ENCODE data around the gene PLPP4. TPM values are rescaled to one million over a fixed set of nuclear protein-coding genes. Genes with fewer than 3 reads are reported as not detected.
A peak's percentile ranks its signal among the peaks of the same experiment; 100 is the strongest.

PLPP4 gene
- total RNA-seq, 1 donor from 2014 or later, result 2.0 TPM

GRCh38 chr10:120597902-120598301 lies 140.9 kb downstream of the PLPP4 start:
- no peak overlapping the region for H3K4me3 Mint-ChIP-seq (ENCODE audit: unreplicated experiment)
- no peak overlapping the region for H3K27ac Mint-ChIP-seq (ENCODE audit: unreplicated experiment)
- no peaks in the 10 kb centered on the region for H3K36me3 Mint-ChIP-seq (ENCODE audit: unreplicated experiment)
- H3K27me3 Mint-ChIP-seq (ENCODE audit: unreplicated experiment), result no peaks in the 10 kb centered on the region
- H3K4me1 Mint-ChIP-seq (ENCODE audit: unreplicated experiment), result no peaks in the 10 kb centered on the region
- TF ChIP-seq CTCF (IDR thresholded peaks at IDR 0.05), result no peak
- no peaks in the 10 kb centered on the region for H3K9me3 Mint-ChIP-seq (ENCODE audit: unreplicated experiment)
- DNase-seq (ENCODE audit: extremely low spot score, unreplicated experiment), result peak; percentile 21

GRCh38 chr10:120598386-120598785 lies 141.4 kb downstream of the PLPP4 start:
- no peaks in the 10 kb centered on the region for H3K27me3 Mint-ChIP-seq (ENCODE audit: unreplicated experiment)
- no peak for TF ChIP-seq CTCF (IDR thresholded peaks at IDR 0.05)
- no peaks in the 10 kb centered on the region for H3K4me1 Mint-ChIP-seq (ENCODE audit: unreplicated experiment)
- no peaks in the 10 kb centered on the region for H3K36me3 Mint-ChIP-seq (ENCODE audit: unreplicated experiment)
- H3K9me3 Mint-ChIP-seq (ENCODE audit: unreplicated experiment), result no peaks in the 10 kb centered on the region
- no peak overlapping the region for H3K27ac Mint-ChIP-seq (ENCODE audit: unreplicated experiment)
- H3K4me3 Mint-ChIP-seq (ENCODE audit: unreplicated experiment), result no peak overlapping the region
- no peak for DNase-seq (ENCODE audit: extremely low spot score, unreplicated experiment)

GRCh38 chr10:120599200-120599724 lies 142.2 kb downstream of the PLPP4 start:
- no peak for DNase-seq (ENCODE audit: extremely low spot score, unreplicated experiment)
- TF ChIP-seq CTCF (IDR thresholded peaks at IDR 0.05), result no peak
- no peaks in the 10 kb centered on the region for H3K4me1 Mint-ChIP-seq (ENCODE audit: unreplicated experiment)
- H3K27ac Mint-ChIP-seq (ENCODE audit: unreplicated experiment), result no peak overlapping the region
- H3K4me3 Mint-ChIP-seq (ENCODE audit: unreplicated experiment), result no peak overlapping the region
- no peaks in the 10 kb centered on the region for H3K9me3 Mint-ChIP-seq (ENCODE audit: unreplicated experiment)
- no peaks in the 10 kb centered on the region for H3K36me3 Mint-ChIP-seq (ENCODE audit: unreplicated experiment)
- H3K27me3 Mint-ChIP-seq (ENCODE audit: unreplicated experiment), result no peaks in the 10 kb centered on the region

GRCh38 chr10:120600871-120601649 lies 144.0 kb downstream of the PLPP4 start:
- no peak for DNase-seq (ENCODE audit: extremely low spot score, unreplicated experiment)
- Mint-ChIP-seq H3K36me3 (ENCODE audit: unreplicated experiment) (no peaks in the 10 kb centered on the region), H3K27ac (ENCODE audit: unreplicated experiment) (no peak overlapping the region), H3K27me3 (ENCODE audit: unreplicated experiment) (no peaks in the 10 kb centered on the region), H3K4me1 (ENCODE audit: unreplicated experiment) (no peaks in the 10 kb centered on the region), H3K4me3 (ENCODE audit: unreplicated experiment) (no peak overlapping the region), H3K9me3 (ENCODE audit: unreplicated experiment) (no peaks in the 10 kb centered on the region)
- peak; percentile 33 for TF ChIP-seq CTCF (IDR thresholded peaks at IDR 0.05)

- DNase-seq (ENCODE audit: extremely low spot score, unreplicated experiment), result peak; percentile 54
- TF ChIP-seq CTCF (IDR thresholded peaks at IDR 0.05), result no peak
- H3K27ac Mint-ChIP-seq (ENCODE audit: unreplicated experiment), result no peak overlapping the region
Observed at GRCh38 chr10:120601999-120602398, 145.0 kb downstream of the PLPP4 start.

More at GRCh38 chr10:120601999-120602398, 145.0 kb downstream of the PLPP4 start:
- no peaks in the 10 kb centered on the region for H3K27me3 Mint-ChIP-seq (ENCODE audit: unreplicated experiment)
- H3K4me1 Mint-ChIP-seq (ENCODE audit: unreplicated experiment), result no peaks in the 10 kb centered on the region
- H3K9me3 Mint-ChIP-seq (ENCODE audit: unreplicated experiment), result no peaks in the 10 kb centered on the region
- H3K36me3 Mint-ChIP-seq (ENCODE audit: unreplicated experiment), result no peaks in the 10 kb centered on the region
- no peak overlapping the region for H3K4me3 Mint-ChIP-seq (ENCODE audit: unreplicated experiment)

Measured in osteocyte (in vitro differentiated cells).